GM18502 (cell line): ENCODE results near the gene NEU3.

Experiments
- ATAC-seq: cut with Tn5 transposase; IDR thresholded peaks from one replicate; pipeline ENCODE4 v1.9.1; 2021; ENCODE audit warnings: mild to moderate bottlenecking; ENCODE audit not compliant: unreplicated experiment, poor library complexity

The NEU3 gene

GRCh38 chr11:75052457-75052856 is 63.7 kb downstream of the NEU3 start:
- no peak for ATAC-seq

- no peak for ATAC-seq
Observed at GRCh38 chr11:75055511-75055910, 66.8 kb downstream of the NEU3 start.

GRCh38 chr11:75056814-75057213 is 68.1 kb downstream of the NEU3 start:
- no peak for ATAC-seq

GRCh38 chr11:75059299-75059698 is 70.6 kb downstream of the NEU3 start:
- ATAC-seq = no peak

GRCh38 chr11:75063741-75064314 is 75.1 kb downstream of the NEU3 start:
- ATAC-seq = no peak

GRCh38 chr11:75066061-75066460 is 77.3 kb downstream of the NEU3 start:
- no peak for ATAC-seq
